Thoracic aorta (tissue), 2 donors: ENCODE results near the gene PHC2. TPM values are rescaled to one million over a fixed set of nuclear protein-coding genes. Genes with fewer than 3 reads are reported as not detected.
"Not testable (repeated sequence)": the region's sequence is repeated elsewhere in the genome, so short reads cannot be mapped to it uniquely, and the experiment has no call there.

Source experiments
- ATAC-seq: fragments of 150-250 bp; one replicate; pipeline ENCODE4 v1.8.0; 2017; ENCODE audit warnings: low read depth; ENCODE audit not compliant: insufficient number of reproducible peaks, low FRiP score
- DNase-seq: peaks from one replicate; pipeline ENCODE4 v3.0.0-alpha.2; 2020; ENCODE audit warnings: low spot score
- H3K27ac ChIP-seq, 2 donors: fragments of 200-600 bp; sonication (generic); 1 replicate in 1 of 2; 2 replicates in 1 of 2; pipeline ENCODE4 v1.5.1; 2016; ENCODE audit warnings: mild to moderate bottlenecking in 2 of 2, moderate library complexity in 2 of 2
- H3K27me3 ChIP-seq: fragments of 200-600 bp; sonication (generic); replicated peaks from 2 replicates; pipeline ENCODE4 v1.6.0; 2016; ENCODE audit warnings: mild to moderate bottlenecking; ENCODE audit not compliant: insufficient read depth
- H3K36me3 ChIP-seq: fragments of 200-600 bp; sonication (generic); one replicate; pipeline ENCODE4 v1.5.1; 2016
- H3K4me1 ChIP-seq, 2 donors: fragments of 200-600 bp; sonication (generic); 1 replicate in 1 of 2; 2 replicates in 1 of 2; pipeline versions ENCODE4 v1.5.1 to v1.6.0; 2016; ENCODE audit warnings: low read depth in 2 of 2, mild to moderate bottlenecking in 1 of 2; ENCODE audit not compliant: control insufficient read depth in 1 of 2
- H3K4me3 ChIP-seq: fragments of 200-600 bp; sonication (generic); 2 replicates; pipeline ENCODE4 v1.5.1; 2016; ENCODE audit warnings: mild to moderate bottlenecking
- H3K9me3 ChIP-seq: fragments of 200-600 bp; sonication (generic); 2 replicates; pipeline ENCODE4 v1.5.1; 2016
- total RNA-seq, 2 donors: library from RNA; depleted of rRNA; stranded (reverse); fragments of >200 nt; gene quantifications; one replicate each; pipeline versions ENCODE4 v1.1.0 to v1.2.3, GENCODE V29; 2016
- TF ChIP-seq, protein P1 (sequence below): fragments of 200-600 bp; sonication (generic); IDR thresholded peaks from one replicate; pipeline ENCODE4 v1.5.1; 2019; ENCODE audit warnings: antibody characterized with exemption

PHC2 gene
- total RNA-seq, 2 donors from 2014 or later: 174 to 238 TPM

- no peak for DNase-seq
- H3K27ac ChIP-seq: no peak overlapping the region
- peaks cover under 1 to 4% of the 10 kb centered on the region in 2 donors for H3K4me1 ChIP-seq
- no peaks in the 10 kb centered on the region for H3K27me3 ChIP-seq
- H3K36me3 ChIP-seq: no peaks in the 10 kb centered on the region
- H3K9me3 ChIP-seq: no peaks in the 10 kb centered on the region
- no peak for ATAC-seq
- H3K4me3 ChIP-seq: no peak overlapping the region
- TF ChIP-seq, protein P1, sequence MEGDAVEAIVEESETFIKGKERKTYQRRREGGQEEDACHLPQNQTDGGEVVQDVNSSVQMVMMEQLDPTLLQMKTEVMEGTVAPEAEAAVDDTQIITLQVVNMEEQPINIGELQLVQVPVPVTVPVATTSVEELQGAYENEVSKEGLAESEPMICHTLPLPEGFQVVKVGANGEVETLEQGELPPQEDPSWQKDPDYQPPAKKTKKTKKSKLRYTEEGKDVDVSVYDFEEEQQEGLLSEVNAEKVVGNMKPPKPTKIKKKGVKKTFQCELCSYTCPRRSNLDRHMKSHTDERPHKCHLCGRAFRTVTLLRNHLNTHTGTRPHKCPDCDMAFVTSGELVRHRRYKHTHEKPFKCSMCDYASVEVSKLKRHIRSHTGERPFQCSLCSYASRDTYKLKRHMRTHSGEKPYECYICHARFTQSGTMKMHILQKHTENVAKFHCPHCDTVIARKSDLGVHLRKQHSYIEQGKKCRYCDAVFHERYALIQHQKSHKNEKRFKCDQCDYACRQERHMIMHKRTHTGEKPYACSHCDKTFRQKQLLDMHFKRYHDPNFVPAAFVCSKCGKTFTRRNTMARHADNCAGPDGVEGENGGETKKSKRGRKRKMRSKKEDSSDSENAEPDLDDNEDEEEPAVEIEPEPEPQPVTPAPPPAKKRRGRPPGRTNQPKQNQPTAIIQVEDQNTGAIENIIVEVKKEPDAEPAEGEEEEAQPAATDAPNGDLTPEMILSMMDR: no peak
These were observed 119.0 kb downstream of the PHC2 start for GRCh38 chr1:33311706-33312412.

DNA sequence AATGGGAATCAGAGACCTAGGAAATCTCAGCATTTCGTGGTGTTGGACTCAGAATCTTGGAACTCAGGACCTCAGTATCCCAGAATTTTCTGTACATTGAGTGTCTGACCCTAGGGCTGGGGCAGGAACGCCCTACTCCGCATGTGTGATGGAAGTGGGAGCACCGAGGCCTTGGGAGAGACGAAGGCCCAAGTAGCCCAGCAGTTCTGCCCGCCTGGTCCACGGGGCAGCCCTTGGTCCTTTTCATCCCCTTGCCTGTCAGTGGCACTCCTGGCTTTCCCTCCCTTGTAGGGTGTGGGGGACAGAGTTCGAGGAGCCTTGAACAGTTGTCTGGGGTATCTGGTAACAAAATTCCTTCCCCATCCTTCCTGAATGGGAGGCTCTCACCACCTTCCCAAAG is 120.2 kb downstream of the PHC2 start:
- H3K27ac ChIP-seq: no peak overlapping the region
- H3K4me1 ChIP-seq: peaks cover 3 to 12% of the 10 kb centered on the region in 2 donors
- DNase-seq: no peak
- ATAC-seq: no peak
- TF ChIP-seq, protein P1: no peak
- H3K27me3 ChIP-seq: no peaks in the 10 kb centered on the region
- no peaks in the 10 kb centered on the region for H3K9me3 ChIP-seq
- no peak overlapping the region for H3K4me3 ChIP-seq
- H3K36me3 ChIP-seq: no peaks in the 10 kb centered on the region

DNA sequence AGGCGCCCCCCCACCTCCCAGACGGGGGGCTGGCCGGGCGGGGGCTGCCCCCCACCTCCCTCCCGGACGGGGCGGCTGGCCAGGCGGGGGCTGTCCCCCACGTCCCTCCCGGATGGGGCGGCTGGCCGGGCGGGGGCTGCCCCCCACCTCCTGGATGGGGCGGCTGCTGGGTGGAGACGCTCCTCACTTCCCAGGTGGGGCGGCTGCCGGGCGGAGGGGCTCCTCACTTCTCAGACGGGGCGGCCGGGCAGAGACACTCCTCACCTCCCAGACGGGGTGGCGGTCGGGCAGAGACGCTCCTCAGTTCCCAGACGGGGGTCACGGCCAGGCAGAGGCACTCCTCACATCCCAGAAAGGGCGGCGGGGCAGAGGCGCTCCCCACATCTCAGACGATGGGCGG is 121.5 kb downstream of the PHC2 start:
- not testable (repeated sequence) for H3K36me3 ChIP-seq, H3K27ac ChIP-seq, H3K9me3 ChIP-seq, H3K4me3 ChIP-seq, ATAC-seq, DNase-seq, H3K27me3 ChIP-seq
- H3K4me1 ChIP-seq: peaks cover 3 to 12% of the 10 kb centered on the region in 2 donors

GRCh38 chr1:33307494-33307864 is 123.4 kb downstream of the PHC2 start:
- no peak overlapping the region for H3K4me3 ChIP-seq
- H3K4me1 ChIP-seq: peaks cover 3 to 12% of the 10 kb centered on the region in 2 donors
- H3K36me3 ChIP-seq: no peaks in the 10 kb centered on the region
- TF ChIP-seq, protein P1: no peak
- H3K27me3 ChIP-seq: no peaks in the 10 kb centered on the region
- DNase-seq: no peak
- no peak for ATAC-seq
- H3K27ac ChIP-seq: no peak overlapping the region
- no peaks in the 10 kb centered on the region for H3K9me3 ChIP-seq

- no peak for DNase-seq
- H3K4me3 ChIP-seq: peak overlapping the region; percentile 60
- H3K36me3 ChIP-seq: no peaks in the 10 kb centered on the region
- TF ChIP-seq, protein P1: no peak
- peaks cover 3 to 12% of the 10 kb centered on the region in 2 donors for H3K4me1 ChIP-seq
- H3K27ac ChIP-seq: no peak overlapping the region
- H3K27me3 ChIP-seq: no peaks in the 10 kb centered on the region
- no peak for ATAC-seq
- H3K9me3 ChIP-seq: no peaks in the 10 kb centered on the region
These were observed 124.0 kb downstream of the PHC2 start for GRCh38 chr1:33306653-33307493.
